ENCODE results near the gene EYA4.

DNA sequence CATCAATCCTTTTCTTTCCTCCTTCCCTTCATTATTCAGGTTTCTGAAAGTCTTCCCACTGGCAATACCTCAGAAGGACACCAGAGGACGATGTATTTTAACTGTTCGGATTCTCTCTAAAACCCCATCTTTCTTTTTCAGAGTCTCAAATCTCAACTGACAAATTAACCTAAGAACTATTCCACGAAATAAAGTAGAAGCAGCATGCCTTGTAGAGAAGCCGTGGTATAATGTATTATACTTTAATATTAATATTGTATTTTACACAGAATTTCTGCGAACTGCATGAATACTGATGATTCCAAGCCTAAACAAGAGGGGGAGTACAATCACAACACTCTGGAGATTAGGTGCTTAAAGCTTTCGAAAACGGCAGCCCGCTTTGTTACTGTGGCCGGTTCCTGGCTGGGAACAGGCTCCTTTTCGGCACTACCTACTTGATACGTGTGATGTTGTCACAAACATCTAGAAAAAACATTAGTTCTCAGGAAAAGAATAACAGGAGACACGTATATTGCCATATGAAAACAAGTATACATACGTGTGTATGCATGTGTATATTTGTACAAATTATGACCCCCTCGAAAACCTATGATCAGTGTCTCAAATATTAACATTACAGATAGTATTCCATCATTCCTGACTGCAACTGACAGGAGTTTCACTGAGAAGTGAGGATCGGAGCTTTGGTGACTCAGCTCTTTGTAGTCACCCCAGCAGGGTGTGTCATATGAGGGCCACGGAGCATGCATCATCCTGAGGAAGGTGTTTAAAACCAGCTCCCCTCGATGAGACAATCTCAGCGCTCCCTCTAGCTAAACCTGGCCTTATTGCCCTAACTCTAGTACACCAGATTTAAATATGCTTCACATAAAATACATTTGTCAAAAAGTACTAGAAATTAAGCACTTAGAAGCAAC is 328.1 kb downstream of the EYA4 start:
- TF ChIP-seq, protein P1, sequence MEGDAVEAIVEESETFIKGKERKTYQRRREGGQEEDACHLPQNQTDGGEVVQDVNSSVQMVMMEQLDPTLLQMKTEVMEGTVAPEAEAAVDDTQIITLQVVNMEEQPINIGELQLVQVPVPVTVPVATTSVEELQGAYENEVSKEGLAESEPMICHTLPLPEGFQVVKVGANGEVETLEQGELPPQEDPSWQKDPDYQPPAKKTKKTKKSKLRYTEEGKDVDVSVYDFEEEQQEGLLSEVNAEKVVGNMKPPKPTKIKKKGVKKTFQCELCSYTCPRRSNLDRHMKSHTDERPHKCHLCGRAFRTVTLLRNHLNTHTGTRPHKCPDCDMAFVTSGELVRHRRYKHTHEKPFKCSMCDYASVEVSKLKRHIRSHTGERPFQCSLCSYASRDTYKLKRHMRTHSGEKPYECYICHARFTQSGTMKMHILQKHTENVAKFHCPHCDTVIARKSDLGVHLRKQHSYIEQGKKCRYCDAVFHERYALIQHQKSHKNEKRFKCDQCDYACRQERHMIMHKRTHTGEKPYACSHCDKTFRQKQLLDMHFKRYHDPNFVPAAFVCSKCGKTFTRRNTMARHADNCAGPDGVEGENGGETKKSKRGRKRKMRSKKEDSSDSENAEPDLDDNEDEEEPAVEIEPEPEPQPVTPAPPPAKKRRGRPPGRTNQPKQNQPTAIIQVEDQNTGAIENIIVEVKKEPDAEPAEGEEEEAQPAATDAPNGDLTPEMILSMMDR (IDR thresholded peaks at IDR 0.05; ENCODE audit: low read depth, low read length), result peak; percentile 75
- TF ChIP-seq POLR2A (IDR thresholded peaks at IDR 0.05; ENCODE audit: extremely low read depth, insufficient read length), result no peak
